Activated B cell treated with CpG ODN at 0.5 μM for 24 hours (primary cell): ENCODE measurements around the gene JTB. TPM values are rescaled to one million over a fixed set of nuclear protein-coding genes. Genes with fewer than 3 reads are reported as not detected.

Experiments used
- ATAC-seq: fragments of 200-7000 bp; cut with Tn5 transposase; one replicate; pipeline ENCODE4 v1.10.0; 2021; ENCODE audit warnings: low read depth, mild to moderate bottlenecking, moderate library complexity
- CTCF ChIA-PET: fragments of 350-600 bp; sonication (Branson Sonifier 250); formaldehyde crosslinking; loops from one replicate; lab custom pipeline; 2021; ENCODE audit warnings: antibody characterized with exemption; lab: Charles Lee
- POLR2A ChIA-PET: fragments of 350-600 bp; sonication (Branson Sonifier 250); formaldehyde crosslinking; loops from one replicate; lab custom pipeline; 2021; ENCODE audit warnings: antibody characterized with exemption; lab: Charles Lee
- DNase-seq: peaks from one replicate; pipeline ENCODE4 v3.0.0; 2022
- H3K27ac Mint-ChIP-seq: one replicate; pipeline ENCODE4 v1.8.0; 2020; ENCODE audit warnings: mixed read lengths
- H3K27me3 Mint-ChIP-seq: one replicate; pipeline ENCODE4 v1.8.0; 2021; ENCODE audit warnings: mixed read lengths
- H3K36me3 Mint-ChIP-seq: one replicate; pipeline ENCODE4 v1.8.0; 2021; ENCODE audit warnings: low read depth, mixed read lengths
- H3K4me1 Mint-ChIP-seq: one replicate; pipeline ENCODE4 v1.8.0; 2021; ENCODE audit warnings: mixed read lengths
- H3K4me3 Mint-ChIP-seq: one replicate; pipeline ENCODE4 v1.8.0; 2020; ENCODE audit warnings: mild to moderate bottlenecking, mixed read lengths
- H3K9me3 Mint-ChIP-seq: one replicate; pipeline ENCODE4 v1.8.0; 2020; ENCODE audit warnings: mixed read lengths
- intact Hi-C: fragments of 100-400 bp; cut with micrococcal nuclease; formaldehyde crosslinking; loops from one replicate; pipeline ENCODE4 v1.15.1; 2024
- total RNA-seq: library from RNA; stranded (reverse); gene quantifications from 2 replicates; pipeline ENCODE4 v1.2.3, GENCODE V29; 2022
- TF ChIP-seq, protein P1 (sequence below): fragments of 200-600 bp; IDR thresholded peaks from one replicate; pipeline ENCODE4 v1.8.0; 2022; ENCODE audit warnings: antibody characterized with exemption, mild to moderate bottlenecking

Gene JTB
- total RNA-seq, 1 donor from 2014 or later, result 137 TPM

DNA sequence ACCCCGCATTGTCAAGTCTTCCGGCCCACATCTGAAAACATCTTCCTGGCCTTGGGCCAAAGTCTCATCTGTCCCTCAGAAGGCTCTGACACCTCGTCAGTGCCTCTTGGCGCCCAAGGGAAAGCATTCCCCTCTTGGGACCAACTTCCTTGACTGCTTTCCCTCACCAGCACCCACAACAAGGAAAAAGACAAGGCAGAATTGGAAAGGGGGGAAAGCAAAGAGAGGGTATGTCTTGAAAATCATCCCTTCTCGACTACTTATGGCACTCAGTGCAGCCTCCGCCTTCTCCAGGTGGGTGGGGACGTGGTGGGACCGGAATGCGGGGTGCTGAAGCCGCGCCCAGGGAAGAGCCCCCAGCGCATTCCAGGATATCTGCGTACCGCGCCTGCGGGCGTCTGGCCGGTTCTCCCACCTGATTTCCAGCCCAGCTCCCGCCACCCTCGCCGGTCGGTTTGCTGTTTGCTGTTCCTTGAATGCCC lies 13.6 kb downstream of the JTB start:
- peaks cover 81% of the 10 kb centered on the region for H3K4me1 Mint-ChIP-seq
- peak overlapping the region; percentile 90 for H3K27ac Mint-ChIP-seq
- intact Hi-C loops, result loop anchor here (1.0 kb wide), 3 partner anchors 18 to 41 kb away; partner anchors contain the start of genes DENND4B and RAB13
- TF ChIP-seq, protein P1, sequence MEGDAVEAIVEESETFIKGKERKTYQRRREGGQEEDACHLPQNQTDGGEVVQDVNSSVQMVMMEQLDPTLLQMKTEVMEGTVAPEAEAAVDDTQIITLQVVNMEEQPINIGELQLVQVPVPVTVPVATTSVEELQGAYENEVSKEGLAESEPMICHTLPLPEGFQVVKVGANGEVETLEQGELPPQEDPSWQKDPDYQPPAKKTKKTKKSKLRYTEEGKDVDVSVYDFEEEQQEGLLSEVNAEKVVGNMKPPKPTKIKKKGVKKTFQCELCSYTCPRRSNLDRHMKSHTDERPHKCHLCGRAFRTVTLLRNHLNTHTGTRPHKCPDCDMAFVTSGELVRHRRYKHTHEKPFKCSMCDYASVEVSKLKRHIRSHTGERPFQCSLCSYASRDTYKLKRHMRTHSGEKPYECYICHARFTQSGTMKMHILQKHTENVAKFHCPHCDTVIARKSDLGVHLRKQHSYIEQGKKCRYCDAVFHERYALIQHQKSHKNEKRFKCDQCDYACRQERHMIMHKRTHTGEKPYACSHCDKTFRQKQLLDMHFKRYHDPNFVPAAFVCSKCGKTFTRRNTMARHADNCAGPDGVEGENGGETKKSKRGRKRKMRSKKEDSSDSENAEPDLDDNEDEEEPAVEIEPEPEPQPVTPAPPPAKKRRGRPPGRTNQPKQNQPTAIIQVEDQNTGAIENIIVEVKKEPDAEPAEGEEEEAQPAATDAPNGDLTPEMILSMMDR, result no peak
- peaks cover 56% of the 10 kb centered on the region for H3K36me3 Mint-ChIP-seq
- POLR2A ChIA-PET, result interaction anchor here (0.7 to 8.2 kb wide), 13 partner anchors 10 to 330 kb away, joined by 3 to 230 read pairs (median 7); partner anchors contain the start of genes DENND4B, GATAD2B, JTB and RAB13
- no peaks in the 10 kb centered on the region for H3K27me3 Mint-ChIP-seq
- no peak for ATAC-seq
- DNase-seq, result no peak
- H3K4me3 Mint-ChIP-seq, result peak overlapping the region; percentile 89
- no peaks in the 10 kb centered on the region for H3K9me3 Mint-ChIP-seq
- CTCF ChIA-PET, result interaction anchor here (0.7 to 3.4 kb wide), 3 partner anchors 15 to 22 kb away, joined by 3 to 13 read pairs (median 12); partner anchors contain the start of genes DENND4B and RAB13

DNA sequence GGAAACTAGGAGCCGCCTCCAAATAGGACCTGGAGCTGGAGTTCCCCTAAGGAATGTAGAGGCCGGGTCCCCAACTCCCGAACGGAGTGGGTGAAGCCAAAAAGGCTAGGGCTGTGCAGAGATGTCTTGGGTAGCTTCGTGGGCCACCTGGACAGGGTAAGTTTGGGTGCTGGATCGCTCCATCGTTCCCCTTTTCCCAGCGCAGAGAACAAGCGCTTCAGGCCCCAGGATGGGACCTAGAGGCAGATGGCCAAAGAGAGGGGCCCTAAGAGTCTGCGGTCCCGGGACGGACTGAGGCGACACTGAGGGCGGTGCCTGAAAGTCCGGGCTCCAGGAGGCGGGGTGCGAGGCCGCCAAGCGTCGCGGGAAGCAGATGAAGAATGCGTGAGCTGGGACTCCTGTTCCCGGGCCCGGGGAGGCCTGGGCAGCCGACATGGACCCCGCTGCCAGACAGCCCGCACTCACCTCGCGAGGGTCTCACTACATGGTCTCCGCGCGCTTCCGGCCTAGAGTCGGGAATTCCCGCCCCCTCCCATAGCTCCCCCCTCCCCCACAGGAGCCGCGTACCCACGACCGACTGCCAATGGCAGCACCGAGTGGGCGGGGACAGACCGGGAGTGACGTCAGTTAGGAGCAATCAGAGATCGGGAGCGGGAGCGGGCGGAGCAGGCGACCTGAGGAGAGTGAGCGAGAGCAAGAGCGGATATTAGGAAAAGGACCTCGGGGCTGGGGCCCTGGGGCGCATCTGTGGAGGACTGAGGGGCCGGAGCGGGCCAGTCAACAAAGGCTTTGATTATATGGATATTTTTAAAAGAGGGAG lies 14.2 kb downstream of the JTB start, which contains the start of gene SLC39A1:
Gene SLC39A1 (minus strand): TSS at position 508 of the 820 bp plus-strand sequence. CDS start 822 bp downstream, outside the sequence.
- ATAC-seq, result peak; percentile 49
- TF ChIP-seq, protein P1, result no peak
- ChIA-PET POLR2A (interaction anchor here (0.6 to 8.2 kb wide), 20 partner anchors 9 to 422 kb away, joined by 3 to 230 read pairs (median 5); partner anchors contain the start of genes DENND4B, GATAD2B, INTS3 and JTB), CTCF (interaction anchor here (0.7 to 3.4 kb wide), 3 partner anchors 9 to 23 kb away, joined by 3 to 13 read pairs (median 12); partner anchors contain the start of genes DENND4B and RAB13)
- H3K9me3 Mint-ChIP-seq, result no peaks in the 10 kb centered on the region
- intact Hi-C loops, result loop anchor here (1.0 kb wide), 3 partner anchors 17 to 40 kb away; partner anchors contain the start of genes DENND4B and RAB13
- H3K4me1 Mint-ChIP-seq, result peaks cover 79% of the 10 kb centered on the region
- peak within 1 kb of the TSS; percentile 89 for H3K4me3 Mint-ChIP-seq
- DNase-seq, result peak; percentile 93
- H3K36me3 Mint-ChIP-seq, result peaks cover 61% of the 10 kb centered on the region
- H3K27ac Mint-ChIP-seq, result peak within 1 kb of the TSS; percentile 90
- H3K27me3 Mint-ChIP-seq, result no peaks in the 10 kb centered on the region

DNA sequence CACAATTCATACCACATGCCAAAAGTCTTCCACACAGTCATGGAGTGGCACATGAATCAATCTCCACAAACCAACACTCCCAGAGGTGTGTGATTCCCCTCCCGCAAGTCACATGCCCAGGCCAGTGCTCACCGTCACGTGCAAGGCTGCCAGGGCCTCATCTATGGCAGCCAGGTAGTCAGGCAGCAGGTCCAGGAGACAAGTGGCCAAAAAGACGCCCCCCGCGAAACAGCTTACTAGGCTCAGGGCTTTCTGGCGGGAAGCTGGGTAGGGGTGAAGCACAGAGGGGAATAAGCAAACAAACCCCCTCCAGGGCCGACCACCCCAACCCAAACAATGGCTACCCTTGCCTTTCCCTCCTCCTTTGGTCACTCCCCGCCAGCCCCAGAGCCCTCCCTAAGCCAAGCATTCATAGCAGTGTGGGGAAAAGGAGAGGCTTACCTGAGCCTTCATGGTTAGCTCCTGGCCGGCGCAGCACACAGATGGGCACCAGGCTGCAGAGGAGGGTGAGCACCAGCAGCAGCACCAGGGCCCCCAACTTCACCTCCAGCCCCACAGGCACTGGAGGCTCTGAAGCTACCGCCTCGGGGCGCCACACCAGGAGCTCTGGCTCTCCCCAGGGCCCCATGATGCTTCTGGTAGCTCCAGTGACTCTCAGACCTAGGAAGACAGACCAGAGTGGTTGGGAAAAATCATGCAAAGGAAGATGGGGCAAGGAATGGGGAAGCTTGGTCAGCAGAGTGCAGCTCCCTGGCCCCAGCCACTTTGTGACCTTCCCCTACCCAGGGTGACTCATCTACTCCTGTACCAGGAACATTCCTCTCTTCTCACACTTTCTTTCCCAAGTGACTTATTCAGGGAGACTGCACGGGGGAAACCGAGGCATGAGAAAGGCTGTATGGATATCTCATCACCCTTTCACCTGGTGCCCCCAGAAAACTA lies 15.1 kb downstream of the JTB start:
- peak overlapping the region; percentile 89 for H3K4me3 Mint-ChIP-seq
- DNase-seq (no peak), ATAC-seq (no peak)
- H3K27ac Mint-ChIP-seq, result peak overlapping the region; percentile 90
- no peaks in the 10 kb centered on the region for H3K27me3 Mint-ChIP-seq
- POLR2A ChIA-PET, result interaction anchor here (0.6 to 8.2 kb wide), 17 partner anchors 8 to 423 kb away, joined by 3 to 230 read pairs (median 6); partner anchors contain the start of genes DENND4B, GATAD2B, INTS3 and JTB
- H3K36me3 Mint-ChIP-seq, result peaks cover 65% of the 10 kb centered on the region
- peaks cover 72% of the 10 kb centered on the region for H3K4me1 Mint-ChIP-seq
- CTCF ChIA-PET, result interaction anchor here (0.7 to 3.4 kb wide), 3 partner anchors 10 to 24 kb away, joined by 3 to 13 read pairs (median 12); partner anchors contain the start of genes DENND4B and RAB13
- H3K9me3 Mint-ChIP-seq, result no peaks in the 10 kb centered on the region
- intact Hi-C loops, result loop anchor here (1.0 kb wide), 3 partner anchors 16 to 39 kb away; partner anchors contain the start of genes DENND4B and RAB13
- TF ChIP-seq, protein P1, result no peak

DNA sequence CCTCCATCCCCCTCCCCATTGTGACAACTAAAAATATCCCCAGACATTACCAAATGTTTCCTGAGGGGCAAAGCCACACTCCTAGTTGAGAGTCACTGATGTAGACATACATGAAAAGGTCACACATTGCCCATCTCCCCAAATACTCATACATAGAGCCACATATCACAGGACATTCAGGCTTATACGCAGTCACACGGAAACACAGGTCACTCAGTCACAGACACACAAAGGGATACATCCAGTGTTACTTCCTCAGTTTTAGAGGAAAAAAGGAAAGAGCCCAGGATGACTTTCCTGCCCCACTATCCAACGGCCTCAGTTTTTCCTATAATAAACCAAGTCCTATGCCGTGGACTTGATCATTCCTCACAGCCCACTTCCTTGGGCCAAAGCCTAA lies 16.1 kb downstream of the JTB start:
- ATAC-seq (no peak), DNase-seq (no peak)
- H3K27ac Mint-ChIP-seq, result peak overlapping the region; percentile 30
- no peaks in the 10 kb centered on the region for H3K27me3 Mint-ChIP-seq
- peaks cover 74% of the 10 kb centered on the region for H3K4me1 Mint-ChIP-seq
- POLR2A ChIA-PET, result interaction anchor here (0.6 to 8.3 kb wide), 4 partner anchors 15 to 121 kb away, joined by 7 to 234 read pairs (median 166); partner anchors contain the start of genes DENND4B and JTB
- intact Hi-C loops, result no loop called here
- peaks cover 65% of the 10 kb centered on the region for H3K36me3 Mint-ChIP-seq
- TF ChIP-seq, protein P1, result no peak
- H3K9me3 Mint-ChIP-seq, result no peaks in the 10 kb centered on the region
- CTCF ChIA-PET, result no interaction called here
- H3K4me3 Mint-ChIP-seq, result peak overlapping the region; percentile 89
